T-helper 1 cell treated with Interleukin-12 subunit alpha and Interleukin-12 subunit beta and Interleukin-4 antibody, amounts not matched to agents 30 ng/mL and 1 ng/mL, for 36 hours (primary cell): ENCODE results near the gene RBM41. TPM values are rescaled to one million over a fixed set of nuclear protein-coding genes. Genes with fewer than 3 reads are reported as not detected.
"Not testable (repeated sequence)": the region's sequence is repeated elsewhere in the genome, so short reads cannot be mapped to it uniquely, and the experiment has no call there.

Source experiments
- intact Hi-C: fragments of 100-400 bp; cut with micrococcal nuclease; formaldehyde crosslinking; loops from one replicate; pipeline ENCODE4 v1.15.1; 2024
- total RNA-seq: library from RNA; stranded (reverse); gene quantifications from 2 replicates; pipeline ENCODE4 v1.2.3, GENCODE V29; 2022

The RBM41 gene
- 17.0 and 17.5 TPM in 2 replicates for total RNA-seq

DNA sequence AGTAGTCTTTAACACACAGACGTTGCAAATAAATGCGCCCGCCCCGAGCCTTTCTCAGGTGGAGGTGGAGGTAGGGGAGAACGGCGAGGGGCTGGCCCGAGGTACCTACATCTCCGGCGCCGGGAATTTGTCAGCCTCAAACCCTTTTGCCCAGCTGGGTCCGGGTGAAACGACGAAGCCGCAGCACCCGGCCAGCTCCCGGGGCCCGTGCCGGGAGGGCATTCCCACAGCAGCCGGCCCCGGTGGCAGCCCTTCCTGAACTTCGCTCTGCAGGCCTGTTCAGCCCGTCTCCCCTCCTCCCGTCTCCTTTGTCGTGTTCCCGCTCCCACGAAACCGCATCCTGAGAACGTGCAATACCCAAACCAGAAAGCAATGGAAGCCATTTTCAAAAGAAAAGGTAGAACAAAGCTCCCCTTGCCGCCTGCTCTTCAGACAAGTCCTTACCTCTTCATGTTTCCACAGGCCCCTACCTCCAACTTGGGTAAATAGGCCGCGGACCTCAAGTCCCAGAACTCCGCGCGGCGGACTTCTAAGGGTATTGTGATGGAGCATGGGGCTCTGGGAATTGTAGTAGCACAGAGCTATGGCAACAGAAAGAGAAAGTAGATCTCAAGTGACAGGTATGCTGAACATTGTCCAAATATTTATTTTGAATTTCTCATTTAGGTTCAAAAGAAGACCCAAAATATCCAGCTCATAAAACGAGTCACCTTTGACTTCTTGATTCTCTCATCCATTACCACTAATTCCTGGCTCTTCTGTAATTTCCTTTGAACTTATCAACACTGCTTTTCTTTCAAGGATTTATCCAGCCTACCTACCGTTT lies at the start of gene RBM41:
RBM41 (minus strand) TSS at position 501 of the 826 bp plus-strand sequence; CDS start at position 452, 49 bp downstream.
- intact Hi-C loops, result loop anchor here (1.0 to 5.0 kb wide), 11 partner anchors 17 to 973 kb away; partner anchors contain the start of genes ATG4A, DNAAF6, MID2 and NCBP2L

DNA sequence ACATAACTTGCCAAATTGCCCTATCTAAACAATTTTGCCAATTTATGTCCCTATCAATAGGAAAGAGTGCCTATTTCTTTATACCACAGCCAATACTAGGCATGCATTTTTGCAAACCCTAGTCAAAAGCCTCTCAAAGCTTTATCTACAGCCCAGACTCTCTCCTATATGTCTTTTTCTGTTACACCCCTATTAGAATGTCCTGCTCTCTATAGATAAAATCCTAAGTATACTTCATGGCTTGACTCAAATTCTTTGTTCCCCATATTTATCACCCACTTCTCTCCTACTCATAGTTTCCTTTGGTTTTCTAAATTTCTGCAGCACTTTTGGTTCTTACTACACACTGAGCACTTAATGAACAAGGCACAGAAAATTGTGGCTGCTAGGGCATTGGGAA lies 49.6 kb upstream of the RBM41 start:
- intact Hi-C loops, result no loop called here

DNA sequence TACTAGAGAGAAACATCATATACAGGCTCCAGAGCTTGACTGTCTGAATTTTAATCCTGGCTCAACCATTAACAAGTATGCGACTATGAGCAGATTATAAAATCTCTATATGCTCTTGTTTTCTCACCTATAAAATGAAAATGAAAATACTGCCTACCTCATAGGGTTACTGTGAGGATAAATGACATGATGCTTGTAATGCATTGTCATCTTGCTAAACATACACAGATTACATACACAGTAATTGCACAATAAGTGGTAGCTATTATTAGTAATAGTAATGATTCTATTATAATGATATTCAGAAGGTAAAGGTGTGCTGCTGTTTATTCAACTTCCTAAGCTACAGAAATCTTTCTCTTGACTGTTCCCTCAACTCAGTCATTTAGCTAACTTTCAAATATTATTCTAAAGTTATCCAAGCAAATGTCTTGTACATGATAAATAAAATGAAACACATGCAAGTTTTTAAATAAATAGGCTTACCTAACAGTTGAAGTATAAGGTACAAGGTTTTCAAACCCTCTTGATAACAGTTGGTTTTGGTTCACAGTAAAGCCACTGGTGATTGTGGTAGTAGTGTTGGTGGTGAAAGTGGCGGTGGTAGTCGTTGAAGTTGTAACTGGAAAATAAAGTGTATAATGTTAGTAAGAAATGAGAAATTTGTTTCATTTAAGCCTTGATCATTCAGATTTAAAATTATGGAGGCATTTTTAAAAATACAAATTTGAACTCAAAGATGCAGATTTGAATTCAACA lies 48.7 kb upstream of the RBM41 start:
- intact Hi-C loops, result no loop called here

DNA sequence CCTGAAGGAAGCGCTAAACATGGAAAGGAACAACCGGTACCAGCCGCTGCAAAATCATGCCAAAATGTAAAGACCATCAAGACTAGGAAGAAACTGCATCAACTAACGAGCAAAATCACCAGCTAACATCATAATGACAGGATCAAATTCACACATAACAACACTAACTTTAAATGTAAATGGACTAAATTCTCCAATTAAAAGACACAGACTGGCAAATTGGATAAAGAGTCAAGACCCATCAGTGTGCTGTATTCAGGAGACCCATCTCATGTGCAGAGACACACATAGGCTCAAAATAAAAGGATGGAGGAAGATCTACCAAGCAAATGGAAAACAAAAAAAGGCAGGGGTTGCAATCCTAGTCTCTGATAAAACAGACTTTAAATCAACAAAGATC lies 39.0 kb upstream of the RBM41 start:
- intact Hi-C loops, result not testable (repeated sequence)

DNA sequence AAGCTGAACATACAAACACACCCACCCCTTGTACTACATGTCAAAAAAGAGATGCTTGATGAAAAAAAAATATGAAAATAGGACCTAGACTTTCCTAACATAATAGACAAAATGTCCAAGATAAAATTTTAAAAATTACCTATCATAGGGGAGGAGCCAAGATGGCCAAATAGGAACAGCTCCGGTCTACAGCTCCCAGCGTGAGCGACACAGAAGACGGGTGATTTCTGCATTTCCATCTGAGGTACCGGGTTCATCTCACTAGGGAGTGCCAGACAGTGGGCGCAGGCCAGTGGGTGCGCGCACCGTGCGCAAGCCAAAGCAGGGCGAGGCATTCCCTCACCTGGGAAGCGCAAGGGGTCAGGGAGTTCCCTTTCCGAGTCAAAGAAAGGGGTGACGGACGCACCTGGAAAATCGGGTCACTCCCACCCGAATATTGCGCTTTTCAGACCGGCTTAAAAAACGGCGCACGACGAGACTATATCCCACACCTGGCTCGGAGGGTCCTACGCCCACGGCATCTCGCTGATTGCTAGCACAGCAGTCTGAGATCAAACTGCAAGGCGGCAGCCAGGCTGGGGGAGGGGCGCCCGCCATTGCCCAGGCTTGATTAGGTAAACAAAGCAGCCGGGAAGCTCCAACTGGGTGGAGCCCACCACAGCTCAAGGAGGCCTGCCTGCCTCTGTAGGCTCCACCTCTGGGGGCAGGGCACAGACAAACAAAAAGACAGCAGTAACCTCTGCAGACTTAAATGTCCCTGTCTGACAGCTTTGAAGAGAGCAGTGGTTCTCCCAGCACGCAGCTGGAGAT lies 37.2 kb upstream of the RBM41 start:
- intact Hi-C loops, result loop anchor here (2.0 kb wide), 2 partner anchors 21 to 37 kb away; partner anchors contain the start of gene RBM41

DNA sequence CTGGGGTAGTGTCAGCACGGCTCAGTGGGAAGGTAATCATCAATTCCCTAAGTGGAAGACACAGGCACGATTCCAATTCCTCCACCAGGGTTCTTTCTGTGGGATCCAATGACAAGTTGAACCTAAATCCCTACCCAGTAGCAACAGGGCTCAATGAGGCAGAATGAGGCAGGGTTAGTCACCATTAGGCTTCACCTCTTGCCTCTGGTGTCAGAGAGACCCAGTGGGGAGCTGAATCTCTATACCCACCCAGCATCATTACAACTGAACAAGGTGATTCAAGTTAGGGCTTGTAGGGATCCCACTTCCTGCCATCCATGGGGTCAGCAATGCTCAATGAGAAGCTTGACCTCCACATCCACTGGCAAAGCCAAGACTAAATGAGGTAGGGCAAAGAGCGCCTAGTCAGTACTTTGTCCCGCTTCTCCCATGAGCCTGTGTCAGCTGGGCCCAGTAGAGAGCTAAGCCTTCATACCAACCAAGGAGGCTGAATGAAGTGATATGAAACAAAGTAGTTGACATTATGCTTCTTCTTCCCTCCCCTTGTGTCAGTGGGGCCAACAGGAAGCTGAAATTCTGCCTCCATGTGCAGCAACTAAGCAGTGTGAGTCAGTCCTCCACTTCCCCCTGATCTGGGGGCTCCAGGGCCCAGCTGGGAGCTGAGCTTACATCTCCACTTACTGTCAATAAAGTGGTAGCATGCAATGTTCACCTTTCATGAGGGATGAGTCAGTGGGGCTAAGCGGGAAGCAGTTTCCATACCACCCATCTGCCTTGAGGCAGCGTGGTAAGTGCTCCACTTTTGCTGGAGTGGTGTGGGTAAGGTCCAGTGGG lies 36.4 kb upstream of the RBM41 start:
- intact Hi-C loops, result loop anchor here (2.0 kb wide), 2 partner anchors 20 to 36 kb away; partner anchors contain the start of gene RBM41

DNA sequence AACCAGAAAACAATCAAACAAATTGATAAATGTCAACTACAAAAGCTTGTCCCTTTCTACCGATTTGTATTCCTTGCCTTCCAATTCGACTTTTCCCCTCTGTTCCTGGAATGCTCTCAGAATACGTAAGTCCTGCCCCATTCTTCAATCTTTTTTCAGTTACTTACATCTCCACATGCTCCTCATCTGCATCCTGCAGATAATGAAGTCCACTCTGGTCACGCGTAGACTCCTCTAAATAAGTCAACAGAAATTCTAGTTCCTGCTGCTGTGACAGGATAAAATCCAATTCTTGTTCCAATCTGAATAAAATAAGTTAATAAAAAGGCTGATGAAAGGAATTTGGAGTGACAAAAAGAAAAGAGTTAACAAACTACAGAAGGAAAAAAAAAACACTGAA lies 34.4 kb upstream of the RBM41 start:
- intact Hi-C loops, result no loop called here

DNA sequence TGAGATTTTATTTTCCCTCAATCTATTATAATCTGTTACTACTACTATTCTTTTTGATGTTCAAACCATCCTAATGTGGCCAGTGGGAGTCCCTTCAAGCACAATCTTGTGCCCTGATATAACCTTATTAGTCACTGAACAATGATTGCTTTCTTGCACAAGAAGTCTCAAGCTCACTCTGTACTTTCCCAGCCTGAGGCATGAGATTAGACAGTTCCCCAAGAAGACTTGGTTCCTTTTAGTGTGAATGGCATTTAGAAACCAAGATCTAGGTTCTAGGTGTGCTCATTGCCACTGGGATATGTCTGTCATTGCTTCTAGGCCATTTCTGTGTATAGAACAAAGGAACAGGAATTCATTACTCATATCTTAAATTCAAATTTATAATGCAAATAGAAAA lies 28.0 kb upstream of the RBM41 start:
- intact Hi-C loops, result no loop called here

DNA sequence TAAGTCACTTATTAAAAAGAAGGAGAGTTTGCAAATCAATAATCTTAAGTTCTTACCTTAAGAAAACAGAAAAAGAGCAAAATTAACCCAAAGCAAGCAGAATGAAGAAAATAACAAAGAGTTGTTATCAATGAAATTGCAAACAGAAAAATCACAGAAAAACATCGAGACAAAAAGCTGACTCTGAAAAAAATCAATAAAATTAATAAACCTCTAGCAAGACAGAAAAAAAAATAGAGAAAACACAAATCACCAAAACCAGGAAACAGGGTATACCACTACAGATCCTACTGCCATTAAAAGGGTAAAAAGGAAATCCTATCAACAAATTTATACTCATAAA lies 17.3 kb upstream of the RBM41 start:
- intact Hi-C loops, result loop anchor here (1.0 to 5.0 kb wide), 3 partner anchors 18 to 71 kb away; partner anchors contain the start of genes DNAAF6, NUP62CL and RBM41

DNA sequence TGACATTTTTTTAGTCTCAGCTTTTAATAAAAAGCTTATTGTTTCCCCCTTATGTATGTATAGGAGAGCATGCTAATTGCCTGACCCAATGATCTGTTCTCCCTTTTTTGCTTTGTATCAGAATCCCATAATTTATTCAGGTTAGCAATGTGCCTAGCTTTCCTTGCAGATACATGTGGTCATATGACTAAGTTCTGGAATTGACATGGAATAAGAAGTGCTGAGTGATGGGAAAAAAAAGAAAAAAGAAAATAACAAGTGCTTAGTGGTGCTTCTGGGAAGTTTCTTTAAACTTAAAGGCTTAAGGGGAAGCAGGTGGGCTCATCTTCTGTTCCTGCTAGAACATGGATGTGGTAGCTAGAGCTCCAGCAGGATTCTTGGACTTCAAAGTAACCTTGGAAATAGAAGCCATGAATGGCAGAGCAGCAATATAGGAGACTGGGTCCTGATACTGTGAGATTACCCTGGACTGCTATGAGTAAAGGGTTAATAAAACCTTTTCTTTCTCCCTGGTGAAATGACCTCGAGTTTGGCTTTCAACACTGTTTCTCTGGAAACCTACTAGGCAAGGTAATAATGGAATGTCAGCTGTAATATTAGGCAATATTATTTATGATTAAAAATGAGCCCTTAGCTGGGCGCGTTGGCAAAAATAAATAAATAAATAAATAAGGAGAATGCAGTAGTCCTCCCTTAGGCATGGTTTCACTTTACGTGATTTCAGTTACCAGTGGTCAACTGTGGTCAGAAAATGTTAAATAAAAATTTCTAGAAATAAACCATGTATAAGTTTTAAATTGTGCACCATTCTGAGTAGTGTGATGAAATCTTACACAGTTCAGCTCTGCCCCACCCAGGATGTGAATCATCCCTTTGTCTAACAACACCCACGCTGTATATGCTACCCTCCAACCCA lies 16.7 kb upstream of the RBM41 start:
- intact Hi-C loops, result loop anchor here (1.0 to 5.0 kb wide), 3 partner anchors 17 to 72 kb away; partner anchors contain the start of genes DNAAF6, NUP62CL and RBM41

DNA sequence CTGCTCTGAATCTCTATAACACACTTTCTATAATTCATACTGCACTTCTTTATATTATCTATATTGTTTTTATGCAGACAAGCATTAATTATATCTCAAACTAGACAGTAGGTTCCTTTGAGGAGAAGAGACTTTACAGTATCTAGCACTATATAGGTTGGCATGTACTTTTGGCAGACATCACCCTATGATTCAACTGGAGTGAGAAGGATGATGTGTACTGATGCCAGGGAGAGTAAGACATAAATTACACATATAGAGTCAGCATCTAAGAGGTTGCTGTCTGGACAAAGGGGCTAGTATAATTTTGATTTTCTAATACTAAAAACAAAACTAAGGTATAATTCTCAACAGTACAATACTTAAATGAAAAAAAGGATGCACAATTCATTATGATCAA lies 5.1 kb upstream of the RBM41 start:
- intact Hi-C loops, result no loop called here

DNA sequence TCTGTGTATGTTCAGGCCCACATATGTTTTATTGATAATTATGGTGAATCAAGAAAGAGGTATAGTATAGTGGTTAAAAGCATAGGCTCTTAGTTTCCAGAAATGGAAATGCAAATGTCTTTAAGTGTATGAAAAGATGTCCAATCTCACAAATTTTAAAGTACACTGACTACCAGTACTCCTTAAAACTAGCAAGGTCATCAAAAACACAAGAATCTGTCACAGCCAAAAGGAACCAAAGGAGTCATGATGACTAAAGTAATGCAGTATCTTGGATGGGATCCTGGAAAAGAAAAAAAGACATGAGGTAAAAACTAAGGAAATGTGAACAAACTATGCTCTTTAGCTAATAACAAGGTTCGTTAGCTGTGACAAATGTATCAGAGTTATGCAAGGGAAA lies 661 bp upstream of the RBM41 start:
- intact Hi-C loops, result loop anchor here (2.0 to 5.0 kb wide), 3 partner anchors 36 to 708 kb away; partner anchors contain the start of genes MID2, NCBP2L and TSC22D3

DNA sequence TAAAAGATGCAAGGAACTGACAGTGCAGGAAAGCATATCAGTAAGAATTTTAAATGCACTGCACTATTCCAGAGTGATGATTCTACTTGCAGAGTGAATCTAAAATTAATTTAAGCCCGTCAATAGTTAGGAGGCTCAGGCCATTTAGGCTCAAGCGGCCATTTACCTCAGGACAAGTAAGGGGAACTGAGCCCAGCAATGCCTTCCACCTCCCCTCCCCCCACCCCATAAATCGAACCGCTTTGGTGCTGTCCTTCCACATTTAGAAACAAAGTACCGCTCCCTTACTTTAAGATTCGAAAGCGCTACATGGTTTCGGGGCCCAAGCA lies 665 bp downstream of the RBM41 start:
- intact Hi-C loops, result loop anchor here (1.0 to 5.0 kb wide), 11 partner anchors 17 to 973 kb away; partner anchors contain the start of genes ATG4A, DNAAF6, MID2 and NCBP2L

DNA sequence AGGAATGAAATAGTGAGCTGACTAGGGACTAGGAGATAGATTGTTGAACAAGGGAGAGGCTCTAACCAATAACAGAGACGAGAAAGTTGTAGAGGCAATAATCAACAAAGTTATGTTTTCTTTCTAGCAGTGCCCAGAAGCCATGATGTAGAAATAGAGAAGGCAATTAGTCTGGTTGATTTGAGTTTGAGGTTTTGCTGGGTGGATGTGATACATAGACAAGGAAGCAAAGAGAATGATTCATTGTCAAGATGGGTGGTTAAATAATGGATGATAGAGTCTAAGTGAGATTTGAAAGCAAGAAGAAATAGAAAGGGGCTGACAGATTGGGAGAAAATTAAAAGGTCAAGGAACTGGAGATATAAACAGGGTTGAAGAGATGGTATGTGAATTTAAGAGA lies 11.2 kb downstream of the RBM41 start:
- intact Hi-C loops, result no loop called here

DNA sequence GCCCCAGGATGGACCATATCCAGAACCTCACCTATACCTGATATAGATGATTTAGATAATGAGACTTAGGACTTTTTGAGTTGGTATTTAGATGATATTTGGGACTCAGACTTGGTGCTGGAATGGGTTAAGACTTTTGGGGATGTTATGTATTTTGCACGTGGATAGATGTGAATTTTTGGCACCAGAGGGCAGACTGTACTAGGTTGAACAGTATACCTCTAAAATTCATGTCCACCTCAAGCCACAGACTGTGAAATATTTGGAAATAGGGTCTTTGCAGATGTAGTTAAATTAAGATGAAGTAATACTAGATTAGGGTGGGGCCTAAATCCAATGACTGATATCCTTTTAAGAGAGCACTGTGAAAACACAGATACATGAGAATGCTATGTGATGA lies 15.6 kb downstream of the RBM41 start:
- intact Hi-C loops, result loop anchor here (2.0 kb wide), 1 partner anchor 222 kb away; no protein-coding TSS in a partner anchor

DNA sequence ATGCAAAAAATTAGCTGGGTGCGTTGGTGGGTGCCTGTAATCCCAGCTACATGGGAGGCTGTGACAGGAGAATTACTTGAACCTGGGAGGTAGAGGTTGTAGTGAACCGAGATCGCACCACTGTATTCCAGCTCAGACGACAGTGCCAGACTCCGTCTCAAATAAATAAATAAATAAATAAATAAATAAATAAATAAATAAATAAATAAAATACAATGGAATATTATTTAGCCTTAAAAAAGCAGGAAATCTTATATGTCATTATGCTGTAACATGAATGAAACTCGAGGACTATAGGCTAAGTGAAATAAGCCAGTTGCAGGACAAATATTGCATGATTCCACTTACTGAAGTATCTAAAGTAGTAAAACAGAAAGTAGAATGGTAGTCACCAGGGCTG lies 42.5 kb downstream of the RBM41 start:
- intact Hi-C loops, result no loop called here

DNA sequence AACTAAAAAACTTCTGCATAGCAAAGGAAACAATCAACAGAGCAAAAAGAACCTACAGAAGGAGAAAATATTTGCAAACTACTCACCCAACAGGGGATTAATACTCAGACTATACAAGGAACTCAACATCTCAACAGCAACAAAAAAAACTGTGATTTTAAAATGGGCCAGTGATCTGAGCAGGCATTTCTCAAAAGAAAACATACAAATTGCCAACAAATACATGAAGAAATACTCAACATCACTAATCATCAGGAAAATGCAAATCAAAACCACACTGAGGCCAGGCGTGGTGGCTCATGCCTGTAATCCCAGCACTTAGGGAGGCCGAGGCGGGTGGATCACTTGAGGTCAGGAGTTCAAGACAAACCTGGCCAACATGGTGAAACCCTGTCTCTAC lies 60.9 kb downstream of the RBM41 start:
- intact Hi-C loops, result not testable (repeated sequence)

DNA sequence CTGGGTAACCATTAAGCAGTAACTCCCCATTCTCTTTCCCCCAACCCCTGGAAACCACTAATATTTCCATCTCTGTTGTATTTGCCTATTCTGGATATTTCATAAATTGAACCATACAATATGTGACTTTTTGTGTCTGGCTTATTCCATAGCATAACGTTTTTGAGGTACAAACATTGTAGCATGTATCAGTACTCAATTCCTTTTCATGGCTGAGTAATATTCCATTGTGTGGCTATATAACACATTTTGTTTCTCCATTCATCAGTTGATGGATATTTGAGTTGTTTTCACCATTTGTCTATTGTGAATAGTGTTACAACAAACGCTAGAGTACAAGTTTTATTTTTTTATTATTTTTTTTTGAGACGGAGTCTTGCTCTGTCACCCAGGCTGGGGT lies 63.6 kb downstream of the RBM41 start:
- intact Hi-C loops, result no loop called here

DNA sequence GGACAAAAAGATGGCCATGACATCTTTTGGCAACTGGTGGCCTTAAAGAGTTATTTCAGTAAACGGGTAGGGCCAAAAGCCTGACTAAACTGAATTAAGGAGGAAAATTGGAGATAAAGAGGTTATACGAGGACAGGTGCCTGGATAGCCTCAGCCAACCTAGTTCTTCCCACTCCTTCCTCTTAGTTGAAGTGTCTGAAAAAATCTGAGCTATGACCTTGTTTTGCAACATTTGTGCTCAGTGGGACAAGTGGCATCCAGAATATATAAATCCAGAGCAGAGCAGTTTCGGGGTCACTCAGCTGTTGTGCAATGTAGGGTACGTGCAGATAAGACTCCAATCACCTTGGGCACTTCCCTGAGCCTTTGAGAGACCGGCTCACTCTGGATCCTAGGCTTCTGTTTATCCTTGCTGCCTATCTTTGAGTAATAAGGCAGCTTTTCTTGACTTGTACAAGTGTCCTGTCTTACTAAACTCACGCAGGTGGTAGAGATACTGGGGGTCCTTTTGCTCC lies 68.4 kb downstream of the RBM41 start:
- intact Hi-C loops, result no loop called here
